Activated CD4-positive, alpha-beta memory T cell treated with anti-CD3 and anti-CD28 coated beads, Interleukin-2, amount 10 ng/mL, durations not matched to agents 7 days and 5 days (primary cell): ENCODE results near the gene NUCKS1. TPM values are rescaled to one million over a fixed set of nuclear protein-coding genes. Genes with fewer than 3 reads are reported as not detected.

Experiments
- CTCF ChIA-PET: fragments of 350-600 bp; sonication (Branson Sonifier 250); formaldehyde crosslinking; loops from one replicate; lab custom pipeline; 2021; ENCODE audit warnings: antibody characterized with exemption, inconsistent platforms; lab: Charles Lee
- POLR2A ChIA-PET: fragments of 350-600 bp; sonication (Branson Sonifier 250); formaldehyde crosslinking; loops from one replicate; lab custom pipeline; 2021; ENCODE audit warnings: antibody characterized with exemption; lab: Charles Lee
- DNase-seq: peaks from one replicate; pipeline ENCODE4 v3.0.0-alpha.2; 2020
- H3K27ac Mint-ChIP-seq: one replicate; pipeline ENCODE4 v1.8.0; 2021; ENCODE audit warnings: mild to moderate bottlenecking, mixed read lengths
- H3K27me3 Mint-ChIP-seq: one replicate; pipeline ENCODE4 v1.8.0; 2021; ENCODE audit warnings: mixed read lengths
- H3K36me3 Mint-ChIP-seq: one replicate; pipeline ENCODE4 v1.8.0; 2021; ENCODE audit warnings: low read depth, mixed read lengths
- H3K4me1 Mint-ChIP-seq: one replicate; pipeline ENCODE4 v1.8.0; 2021; ENCODE audit warnings: mixed read lengths
- H3K4me3 Mint-ChIP-seq: one replicate; pipeline ENCODE4 v1.8.0; 2021; ENCODE audit warnings: mild to moderate bottlenecking, mixed read lengths
- H3K9me3 Mint-ChIP-seq: one replicate; pipeline ENCODE4 v1.8.0; 2021; ENCODE audit warnings: mixed read lengths
- total RNA-seq, 2 experiments: library from RNA; stranded (reverse); gene quantifications; one replicate each; pipeline ENCODE4 v1.2.3, GENCODE V29; 2021

Gene NUCKS1
- total RNA-seq, 2 experiments from 2014 or later: 163 to 185 TPM

GRCh38 chr1:205672395-205672889 is 77.5 kb downstream of the NUCKS1 start:
- no peak for DNase-seq
- Mint-ChIP-seq H3K4me1 (peaks cover 7% of the 10 kb centered on the region), H3K36me3 (no peaks in the 10 kb centered on the region), H3K27ac (no peak overlapping the region), H3K4me3 (no peak overlapping the region), H3K27me3 (peaks cover 11% of the 10 kb centered on the region), H3K9me3 (no peaks in the 10 kb centered on the region)
- CTCF ChIA-PET: interaction anchor here (1.1 kb wide), 1 partner anchor 13 kb away, joined by 7 read pairs; no protein-coding TSS in a partner anchor
- POLR2A ChIA-PET: interaction anchor here (0.6 kb wide), 1 partner anchor 856 kb away, joined by 3 read pairs; no protein-coding TSS in a partner anchor

GRCh38 chr1:205670611-205671430 is 79.2 kb downstream of the NUCKS1 start:
- POLR2A ChIA-PET: interaction anchor here (1.7 kb wide), 1 partner anchor 13 kb away, joined by 4 read pairs; no protein-coding TSS in a partner anchor
- Mint-ChIP-seq H3K4me3 (no peak overlapping the region), H3K27ac (no peak overlapping the region), H3K9me3 (no peaks in the 10 kb centered on the region), H3K4me1 (peaks cover 7% of the 10 kb centered on the region), H3K36me3 (no peaks in the 10 kb centered on the region), H3K27me3 (peaks cover 11% of the 10 kb centered on the region)
- CTCF ChIA-PET: interaction anchor here (0.6 to 1.5 kb wide), 4 partner anchors 9 to 111 kb away, joined by 3 to 4 read pairs (median 4); partner anchors contain the start of gene SLC45A3
- no peak for DNase-seq

GRCh38 chr1:205670150-205670446 is 79.9 kb downstream of the NUCKS1 start:
- Mint-ChIP-seq H3K36me3 (no peaks in the 10 kb centered on the region), H3K27me3 (peaks cover 11% of the 10 kb centered on the region), H3K27ac (no peak overlapping the region), H3K9me3 (no peaks in the 10 kb centered on the region), H3K4me3 (no peak overlapping the region), H3K4me1 (peaks cover 7% of the 10 kb centered on the region)
- ChIA-PET CTCF (interaction anchor here (1.5 kb wide), 1 partner anchor 10 kb away, joined by 3 read pairs; no protein-coding TSS in a partner anchor), POLR2A (interaction anchor here (1.7 kb wide), 1 partner anchor 12 kb away, joined by 4 read pairs; no protein-coding TSS in a partner anchor)
- DNase-seq: no peak

- CTCF ChIA-PET: interaction anchor here (1.5 kb wide), 1 partner anchor 10 kb away, joined by 3 read pairs; no protein-coding TSS in a partner anchor
- no peak overlapping the region for H3K4me3 Mint-ChIP-seq
- POLR2A ChIA-PET: no interaction called here
- DNase-seq: no peak
- H3K9me3 Mint-ChIP-seq: no peaks in the 10 kb centered on the region
- no peak overlapping the region for H3K27ac Mint-ChIP-seq
- no peaks in the 10 kb centered on the region for H3K36me3 Mint-ChIP-seq
- H3K4me1 Mint-ChIP-seq: peaks cover 7% of the 10 kb centered on the region
- H3K27me3 Mint-ChIP-seq: peaks cover 11% of the 10 kb centered on the region
Observed at GRCh38 chr1:205669341-205670149, 80.4 kb downstream of the NUCKS1 start.

- Mint-ChIP-seq H3K36me3 (no peaks in the 10 kb centered on the region), H3K9me3 (no peaks in the 10 kb centered on the region), H3K4me3 (no peak overlapping the region), H3K27me3 (peaks cover 11% of the 10 kb centered on the region), H3K4me1 (peaks cover 10% of the 10 kb centered on the region), H3K27ac (no peak overlapping the region)
- ChIA-PET POLR2A (no interaction called here), CTCF (interaction anchor here (2.5 kb wide), 1 partner anchor 11 kb away, joined by 14 read pairs; no protein-coding TSS in a partner anchor)
- no peak for DNase-seq
Observed at GRCh38 chr1:205668951-205669340, 81.0 kb downstream of the NUCKS1 start.

- H3K36me3 Mint-ChIP-seq: no peaks in the 10 kb centered on the region
- no peaks in the 10 kb centered on the region for H3K9me3 Mint-ChIP-seq
- DNase-seq: no peak
- no peak overlapping the region for H3K4me3 Mint-ChIP-seq
- H3K27ac Mint-ChIP-seq: no peak overlapping the region
- H3K27me3 Mint-ChIP-seq: peaks cover 11% of the 10 kb centered on the region
- ChIA-PET CTCF (interaction anchor here (1.6 to 2.5 kb wide), 2 partner anchors 10 to 12 kb away, joined by 3 to 14 read pairs; no protein-coding TSS in a partner anchor), POLR2A (no interaction called here)
- peaks cover 10% of the 10 kb centered on the region for H3K4me1 Mint-ChIP-seq
Observed at GRCh38 chr1:205667909-205668643, 81.9 kb downstream of the NUCKS1 start.

GRCh38 chr1:205666372-205667166 is 83.4 kb downstream of the NUCKS1 start:
- H3K4me1 Mint-ChIP-seq: peaks cover 2% of the 10 kb centered on the region
- no peaks in the 10 kb centered on the region for H3K9me3 Mint-ChIP-seq
- H3K27me3 Mint-ChIP-seq: peaks cover 5% of the 10 kb centered on the region
- no peak overlapping the region for H3K4me3 Mint-ChIP-seq
- CTCF ChIA-PET: interaction anchor here (0.6 to 2.5 kb wide), 4 partner anchors 8 to 356 kb away, joined by 3 to 14 read pairs (median 6); no protein-coding TSS in a partner anchor
- POLR2A ChIA-PET: no interaction called here
- no peak overlapping the region for H3K27ac Mint-ChIP-seq
- no peaks in the 10 kb centered on the region for H3K36me3 Mint-ChIP-seq
- no peak for DNase-seq

- Mint-ChIP-seq H3K9me3 (no peaks in the 10 kb centered on the region), H3K4me3 (no peak overlapping the region), H3K36me3 (no peaks in the 10 kb centered on the region), H3K27ac (no peak overlapping the region), H3K4me1 (peaks cover 2% of the 10 kb centered on the region), H3K27me3 (peaks cover 5% of the 10 kb centered on the region)
- CTCF ChIA-PET: interaction anchor here (0.6 to 1.0 kb wide), 2 partner anchors 8 to 74 kb away, joined by 5 to 7 read pairs; no protein-coding TSS in a partner anchor
- POLR2A ChIA-PET: no interaction called here
- no peak for DNase-seq
Observed at GRCh38 chr1:205665201-205666045, 84.6 kb downstream of the NUCKS1 start.

GRCh38 chr1:205664399-205665017 is 85.5 kb downstream of the NUCKS1 start:
- POLR2A ChIA-PET: no interaction called here
- peaks cover 5% of the 10 kb centered on the region for H3K27me3 Mint-ChIP-seq
- no peak for DNase-seq
- H3K36me3 Mint-ChIP-seq: no peaks in the 10 kb centered on the region
- CTCF ChIA-PET: interaction anchor here (1.0 kb wide), 1 partner anchor 73 kb away, joined by 5 read pairs; no protein-coding TSS in a partner anchor
- no peak overlapping the region for H3K27ac Mint-ChIP-seq
- H3K4me3 Mint-ChIP-seq: no peak overlapping the region
- no peaks in the 10 kb centered on the region for H3K9me3 Mint-ChIP-seq
- H3K4me1 Mint-ChIP-seq: peaks cover 2% of the 10 kb centered on the region

- Mint-ChIP-seq H3K27ac (no peak overlapping the region), H3K4me1 (peaks cover 6% of the 10 kb centered on the region), H3K4me3 (no peak overlapping the region), H3K9me3 (no peaks in the 10 kb centered on the region), H3K27me3 (peaks cover 4% of the 10 kb centered on the region), H3K36me3 (no peaks in the 10 kb centered on the region)
- ChIA-PET CTCF (interaction anchor here (10.0 kb wide), 1 partner anchor 49 kb away, joined by 158 read pairs; no protein-coding TSS in a partner anchor), POLR2A (no interaction called here)
- DNase-seq: no peak
Observed at GRCh38 chr1:205663286-205663936, 86.6 kb downstream of the NUCKS1 start.
